GM23338 (cell line): ENCODE data around the gene ENOPH1. TPM values are rescaled to one million over a fixed set of nuclear protein-coding genes. Genes with fewer than 3 reads are reported as not detected.

ENCODE experiments used
- ATAC-seq: fragments of 200-7000 bp; cut with Tn5 transposase; 3 replicates; pipeline ENCODE4 v1.9.1; 2020
- DNase-seq: peaks from one replicate; pipeline ENCODE4 v3.0.0-alpha.2; 2015; ENCODE audit warnings: low spot score
- H2AFZ ChIP-seq: fragments of 200-600 bp; sonication (generic); 2 replicates; pipeline ENCODE4 v1.8.0; 2016; ENCODE audit warnings: antibody characterized with exemption, mild to moderate bottlenecking, moderate library complexity
- H3F3A ChIP-seq: fragments of 200-600 bp; sonication (generic); replicated peaks from 2 replicates; pipeline ENCODE4 v1.8.0; 2017; ENCODE audit warnings: antibody characterized with exemption, mixed run types, low read depth
- H3K27ac ChIP-seq: fragments of 200-600 bp; sonication (generic); 2 replicates; pipeline ENCODE4 v1.6.1; 2016; ENCODE audit warnings: low read depth
- H3K27me3 ChIP-seq: fragments of 200-600 bp; sonication (generic); 2 replicates; pipeline ENCODE4 v1.8.0; 2016; ENCODE audit warnings: mild to moderate bottlenecking, mixed run types, moderate library complexity; ENCODE audit not compliant: insufficient read depth
- H3K36me3 ChIP-seq: fragments of 200-600 bp; sonication (generic); 2 replicates; pipeline ENCODE4 v1.8.0; 2016; ENCODE audit warnings: mild to moderate bottlenecking; ENCODE audit not compliant: insufficient read depth
- H3K4me1 ChIP-seq: fragments of 200-600 bp; sonication (generic); 2 replicates; pipeline ENCODE4 v1.8.0; 2016; ENCODE audit warnings: mild to moderate bottlenecking, moderate library complexity; ENCODE audit not compliant: insufficient read depth
- H3K4me2 ChIP-seq: fragments of 200-600 bp; sonication (generic); 2 replicates; pipeline ENCODE4 v1.7.1; 2017; ENCODE audit warnings: mixed run types
- H3K4me3 ChIP-seq: fragments of 200-600 bp; sonication (generic); 2 replicates; pipeline ENCODE4 v1.6.1; 2016; ENCODE audit warnings: mixed run types
- H3K79me2 ChIP-seq: fragments of 200-600 bp; sonication (generic); replicated peaks from 2 replicates; pipeline ENCODE4 v1.8.0; 2017; ENCODE audit warnings: mild to moderate bottlenecking; ENCODE audit not compliant: insufficient read depth
- H3K9me2 ChIP-seq: fragments of 200-600 bp; sonication (generic); 2 replicates; pipeline ENCODE4 v1.8.0; 2017; ENCODE audit not compliant: insufficient read depth
- H4K20me1 ChIP-seq: fragments of 200-600 bp; sonication (generic); replicated peaks from 2 replicates; pipeline ENCODE4 v1.8.0; 2017; ENCODE audit warnings: mild to moderate bottlenecking; ENCODE audit not compliant: insufficient read depth
- H3K27ac Mint-ChIP-seq: 2 replicates; pipeline ENCODE4 v1.8.0; 2020; ENCODE audit warnings: inconsistent platforms, mild to moderate bottlenecking, moderate library complexity, mixed read lengths
- H3K27me3 Mint-ChIP-seq: 3 replicates; pipeline ENCODE4 v1.8.0; 2022; ENCODE audit warnings: low read depth, mild to moderate bottlenecking, moderate library complexity, mixed read lengths, inconsistent platforms; ENCODE audit not compliant: insufficient read depth, poor library complexity
- H3K36me3 Mint-ChIP-seq: 3 replicates; pipeline ENCODE4 v1.8.0; 2021; ENCODE audit warnings: low read depth, mild to moderate bottlenecking, inconsistent platforms, moderate library complexity, mixed read lengths
- H3K4me1 Mint-ChIP-seq: 3 replicates; pipeline ENCODE4 v1.8.0; 2020; ENCODE audit warnings: mild to moderate bottlenecking, inconsistent platforms, mixed read lengths
- H3K4me3 Mint-ChIP-seq: 3 replicates; pipeline ENCODE4 v1.8.0; 2021; ENCODE audit warnings: moderate library complexity, mild to moderate bottlenecking, inconsistent platforms, mixed read lengths
- H3K9me3 Mint-ChIP-seq: 3 replicates; pipeline ENCODE4 v1.8.0; 2020; ENCODE audit warnings: moderate library complexity, mild to moderate bottlenecking, inconsistent platforms, mixed read lengths
- EZH2 ChIP-seq: fragments of 200-600 bp; sonication (generic); IDR thresholded peaks from one replicate; pipeline ENCODE4 v1.8.0; 2017; ENCODE audit warnings: antibody characterized with exemption, mild to moderate bottlenecking, low read depth; ENCODE audit not compliant: unreplicated experiment
- EZH2phosphoT487 ChIP-seq: fragments of 200-600 bp; sonication (generic); IDR thresholded peaks from one replicate; pipeline ENCODE4 v1.8.1; 2018; ENCODE audit warnings: antibody characterized with exemption; ENCODE audit not compliant: unreplicated experiment
- JUNB ChIP-seq: IDR thresholded peaks from one replicate; pipeline ENCODE4 v1.6.1; 2016; ENCODE audit warnings: antibody characterized with exemption; ENCODE audit not compliant: unreplicated experiment
- NANOG ChIP-seq: IDR thresholded peaks from 2 replicates; pipeline ENCODE4 v1.6.1; 2016; ENCODE audit warnings: antibody characterized with exemption, borderline replicate concordance
- POLR2AphosphoS5 ChIP-seq: IDR thresholded peaks from 2 replicates; pipeline ENCODE4 v1.6.1; 2016; ENCODE audit warnings: antibody characterized with exemption, low read depth
- STAT1 ChIP-seq: IDR thresholded peaks from one replicate; pipeline ENCODE4 v1.6.1; 2016; ENCODE audit warnings: antibody characterized with exemption; ENCODE audit not compliant: unreplicated experiment
- ZNF114 ChIP-seq: fragments of 250-450 bp; sonication (Bioruptor Pico); IDR thresholded peaks from 2 replicates; pipeline ENCODE4 v1.5.0; 2020; ENCODE audit warnings: mild to moderate bottlenecking, moderate library complexity
- ZNF331 ChIP-seq: fragments of 250-450 bp; sonication (Bioruptor Pico); IDR thresholded peaks from 2 replicates; pipeline ENCODE4 v1.5.0; 2020; ENCODE audit warnings: low read depth, mild to moderate bottlenecking, moderate library complexity
- polyA plus RNA-seq: library from polyadenylated mRNA; unstranded; fragments of >200 nt; fragmentation: Nextera tagmentation; extraction: Ambion mirVana; gene quantifications from 2 replicates; pipeline ENCODE4 v1.2.1, GENCODE V29; 2016
- total RNA-seq: library from RNA; depleted of rRNA; stranded (reverse); fragments of >200 nt; shearing (Covaris generic); gene quantifications from 2 replicates; pipeline ENCODE4 v1.2.3, GENCODE V29; 2014
- TF ChIP-seq, protein P1 (sequence below): fragments of 250-450 bp; sonication (Bioruptor Pico); IDR thresholded peaks from 2 replicates; pipeline ENCODE4 v1.5.0; 2020; ENCODE audit warnings: mild to moderate bottlenecking, moderate library complexity
- TF ChIP-seq, protein P2 (sequence below): IDR thresholded peaks from one replicate; pipeline ENCODE4 v1.6.1; 2018; ENCODE audit warnings: antibody characterized with exemption; ENCODE audit not compliant: unreplicated experiment

Gene ENOPH1
- total and polyA plus RNA-seq, 2 experiments from 2014 or later: 105 to 146 TPM

DNA sequence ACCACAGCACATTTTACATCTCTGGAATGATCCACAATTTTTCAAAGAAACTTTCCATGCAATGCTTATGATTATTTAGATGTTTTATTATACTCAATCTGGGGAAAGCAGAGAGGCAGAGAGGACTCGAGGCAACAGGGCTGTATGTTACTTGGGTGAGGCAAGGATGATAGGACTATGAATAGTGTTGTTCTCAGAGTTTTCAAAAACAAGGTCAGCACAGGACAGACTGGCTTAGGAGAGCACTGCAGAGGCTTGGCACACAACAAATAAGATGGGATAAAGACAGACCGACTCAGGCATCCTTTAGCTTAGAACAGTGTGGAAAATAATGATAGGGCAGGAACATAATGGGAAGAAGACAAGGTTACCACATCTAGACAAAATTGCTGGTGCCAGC, 66.0 kb downstream of the ENOPH1 start (continued):
- TF ChIP-seq, protein P1, sequence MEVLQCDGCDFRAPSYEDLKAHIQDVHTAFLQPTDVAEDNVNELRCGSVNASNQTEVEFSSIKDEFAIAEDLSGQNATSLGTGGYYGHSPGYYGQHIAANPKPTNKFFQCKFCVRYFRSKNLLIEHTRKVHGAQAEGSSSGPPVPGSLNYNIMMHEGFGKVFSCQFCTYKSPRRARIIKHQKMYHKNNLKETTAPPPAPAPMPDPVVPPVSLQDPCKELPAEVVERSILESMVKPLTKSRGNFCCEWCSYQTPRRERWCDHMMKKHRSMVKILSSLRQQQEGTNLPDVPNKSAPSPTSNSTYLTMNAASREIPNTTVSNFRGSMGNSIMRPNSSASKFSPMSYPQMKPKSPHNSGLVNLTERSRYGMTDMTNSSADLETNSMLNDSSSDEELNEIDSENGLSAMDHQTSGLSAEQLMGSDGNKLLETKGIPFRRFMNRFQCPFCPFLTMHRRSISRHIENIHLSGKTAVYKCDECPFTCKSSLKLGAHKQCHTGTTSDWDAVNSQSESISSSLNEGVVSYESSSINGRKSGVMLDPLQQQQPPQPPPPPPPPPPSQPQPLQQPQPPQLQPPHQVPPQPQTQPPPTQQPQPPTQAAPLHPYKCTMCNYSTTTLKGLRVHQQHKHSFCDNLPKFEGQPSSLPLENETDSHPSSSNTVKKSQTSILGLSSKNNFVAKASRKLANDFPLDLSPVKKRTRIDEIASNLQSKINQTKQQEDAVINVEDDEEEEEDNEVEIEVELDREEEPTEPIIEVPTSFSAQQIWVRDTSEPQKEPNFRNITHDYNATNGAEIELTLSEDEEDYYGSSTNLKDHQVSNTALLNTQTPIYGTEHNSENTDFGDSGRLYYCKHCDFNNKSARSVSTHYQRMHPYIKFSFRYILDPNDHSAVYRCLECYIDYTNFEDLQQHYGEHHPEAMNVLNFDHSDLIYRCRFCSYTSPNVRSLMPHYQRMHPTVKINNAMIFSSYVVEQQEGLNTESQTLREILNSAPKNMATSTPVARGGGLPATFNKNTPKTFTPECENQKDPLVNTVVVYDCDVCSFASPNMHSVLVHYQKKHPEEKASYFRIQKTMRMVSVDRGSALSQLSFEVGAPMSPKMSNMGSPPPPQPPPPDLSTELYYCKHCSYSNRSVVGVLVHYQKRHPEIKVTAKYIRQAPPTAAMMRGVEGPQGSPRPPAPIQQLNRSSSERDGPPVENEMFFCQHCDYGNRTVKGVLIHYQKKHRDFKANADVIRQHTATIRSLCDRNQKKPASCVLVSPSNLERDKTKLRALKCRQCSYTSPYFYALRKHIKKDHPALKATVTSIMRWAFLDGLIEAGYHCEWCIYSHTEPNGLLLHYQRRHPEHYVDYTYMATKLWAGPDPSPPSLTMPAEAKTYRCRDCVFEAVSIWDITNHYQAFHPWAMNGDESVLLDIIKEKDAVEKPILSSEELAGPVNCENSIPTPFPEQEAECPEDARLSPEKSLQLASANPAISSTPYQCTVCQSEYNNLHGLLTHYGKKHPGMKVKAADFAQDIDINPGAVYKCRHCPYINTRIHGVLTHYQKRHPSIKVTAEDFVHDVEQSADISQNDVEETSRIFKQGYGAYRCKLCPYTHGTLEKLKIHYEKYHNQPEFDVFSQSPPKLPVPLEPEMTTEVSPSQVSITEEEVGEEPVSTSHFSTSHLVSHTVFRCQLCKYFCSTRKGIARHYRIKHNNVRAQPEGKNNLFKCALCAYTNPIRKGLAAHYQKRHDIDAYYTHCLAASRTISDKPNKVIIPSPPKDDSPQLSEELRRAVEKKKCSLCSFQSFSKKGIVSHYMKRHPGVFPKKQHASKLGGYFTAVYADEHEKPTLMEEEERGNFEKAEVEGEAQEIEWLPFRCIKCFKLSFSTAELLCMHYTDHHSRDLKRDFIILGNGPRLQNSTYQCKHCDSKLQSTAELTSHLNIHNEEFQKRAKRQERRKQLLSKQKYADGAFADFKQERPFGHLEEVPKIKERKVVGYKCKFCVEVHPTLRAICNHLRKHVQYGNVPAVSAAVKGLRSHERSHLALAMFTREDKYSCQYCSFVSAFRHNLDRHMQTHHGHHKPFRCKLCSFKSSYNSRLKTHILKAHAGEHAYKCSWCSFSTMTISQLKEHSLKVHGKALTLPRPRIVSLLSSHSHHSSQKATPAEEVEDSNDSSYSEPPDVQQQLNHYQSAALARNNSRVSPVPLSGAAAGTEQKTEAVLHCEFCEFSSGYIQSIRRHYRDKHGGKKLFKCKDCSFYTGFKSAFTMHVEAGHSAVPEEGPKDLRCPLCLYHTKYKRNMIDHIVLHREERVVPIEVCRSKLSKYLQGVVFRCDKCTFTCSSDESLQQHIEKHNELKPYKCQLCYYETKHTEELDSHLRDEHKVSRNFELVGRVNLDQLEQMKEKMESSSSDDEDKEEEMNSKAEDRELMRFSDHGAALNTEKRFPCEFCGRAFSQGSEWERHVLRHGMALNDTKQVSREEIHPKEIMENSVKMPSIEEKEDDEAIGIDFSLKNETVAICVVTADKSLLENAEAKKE: no peak
- TF ChIP-seq JUNB (no peak), EZH2phosphoT487 (no peak), ZNF114 (CRISPR knock-in tag) (no peak), POLR2AphosphoS5 (no peak), NANOG (no peak), STAT1 (no peak)

DNA sequence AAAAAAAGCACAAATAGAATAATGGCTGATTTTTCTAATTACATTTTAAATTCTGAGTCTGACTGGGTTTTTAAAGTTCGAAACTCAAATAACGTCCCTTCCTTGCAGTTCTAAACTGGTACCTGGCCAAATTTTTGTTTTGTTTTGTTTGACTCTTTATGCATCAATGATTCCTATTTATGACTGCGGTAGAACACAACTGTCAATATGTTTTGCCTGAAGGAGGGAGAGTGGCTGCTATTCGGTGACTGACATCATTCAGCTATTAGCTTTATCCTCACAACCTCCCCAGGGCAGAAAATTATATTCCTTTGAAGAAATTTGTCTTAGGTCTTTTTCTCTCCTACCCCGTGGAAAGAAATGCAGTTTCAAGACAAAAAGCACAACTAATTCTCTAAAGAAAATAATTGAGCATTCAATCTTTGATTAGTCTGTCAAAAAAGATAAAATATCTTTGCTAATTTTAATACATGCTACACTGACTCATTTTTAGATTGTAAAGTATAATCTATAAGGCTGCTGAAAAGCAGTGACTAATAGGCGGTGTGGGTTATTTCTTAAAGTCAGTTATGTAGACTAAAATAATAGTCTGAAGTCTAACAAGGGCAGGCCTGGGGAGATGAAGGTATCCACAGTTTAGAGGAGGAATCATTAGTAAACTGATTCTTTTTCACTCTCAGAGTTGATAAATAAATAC, 69.5 kb downstream of the ENOPH1 start:
- Histone ChIP-seq H3K27ac (no peak overlapping the region), H3K4me3 (no peak overlapping the region), H4K20me1 (no peaks in the 10 kb centered on the region), H3F3A (no peaks in the 10 kb centered on the region), H3K27me3 (no peaks in the 10 kb centered on the region), H3K4me2 (0 out of 2 replicates have a peak overlapping the region, but pooled peaks have one; percentile 42), H3K9me2 (no peaks in the 10 kb centered on the region), H2AFZ (no peak overlapping the region), H3K79me2 (no peaks in the 10 kb centered on the region), H3K36me3 (no peaks in the 10 kb centered on the region), H3K4me1 (peaks cover 17% of the 10 kb centered on the region)
- Mint-ChIP-seq H3K36me3 (no peaks in the 10 kb centered on the region), H3K4me3 (no peak overlapping the region), H3K27me3 (no peaks in the 10 kb centered on the region), H3K27ac (no peak overlapping the region), H3K4me1 (peaks cover 18% of the 10 kb centered on the region; the same call in 2 of the 3 replicates), H3K9me3 (no peaks in the 10 kb centered on the region; the same call in 2 of the 3 replicates)
- ATAC-seq (no peak), DNase-seq (no peak)
- TF ChIP-seq ZNF114 (CRISPR knock-in tag): no peak
- no peak for TF ChIP-seq EZH2
- no peak for TF ChIP-seq STAT1
- TF ChIP-seq, protein P2, sequence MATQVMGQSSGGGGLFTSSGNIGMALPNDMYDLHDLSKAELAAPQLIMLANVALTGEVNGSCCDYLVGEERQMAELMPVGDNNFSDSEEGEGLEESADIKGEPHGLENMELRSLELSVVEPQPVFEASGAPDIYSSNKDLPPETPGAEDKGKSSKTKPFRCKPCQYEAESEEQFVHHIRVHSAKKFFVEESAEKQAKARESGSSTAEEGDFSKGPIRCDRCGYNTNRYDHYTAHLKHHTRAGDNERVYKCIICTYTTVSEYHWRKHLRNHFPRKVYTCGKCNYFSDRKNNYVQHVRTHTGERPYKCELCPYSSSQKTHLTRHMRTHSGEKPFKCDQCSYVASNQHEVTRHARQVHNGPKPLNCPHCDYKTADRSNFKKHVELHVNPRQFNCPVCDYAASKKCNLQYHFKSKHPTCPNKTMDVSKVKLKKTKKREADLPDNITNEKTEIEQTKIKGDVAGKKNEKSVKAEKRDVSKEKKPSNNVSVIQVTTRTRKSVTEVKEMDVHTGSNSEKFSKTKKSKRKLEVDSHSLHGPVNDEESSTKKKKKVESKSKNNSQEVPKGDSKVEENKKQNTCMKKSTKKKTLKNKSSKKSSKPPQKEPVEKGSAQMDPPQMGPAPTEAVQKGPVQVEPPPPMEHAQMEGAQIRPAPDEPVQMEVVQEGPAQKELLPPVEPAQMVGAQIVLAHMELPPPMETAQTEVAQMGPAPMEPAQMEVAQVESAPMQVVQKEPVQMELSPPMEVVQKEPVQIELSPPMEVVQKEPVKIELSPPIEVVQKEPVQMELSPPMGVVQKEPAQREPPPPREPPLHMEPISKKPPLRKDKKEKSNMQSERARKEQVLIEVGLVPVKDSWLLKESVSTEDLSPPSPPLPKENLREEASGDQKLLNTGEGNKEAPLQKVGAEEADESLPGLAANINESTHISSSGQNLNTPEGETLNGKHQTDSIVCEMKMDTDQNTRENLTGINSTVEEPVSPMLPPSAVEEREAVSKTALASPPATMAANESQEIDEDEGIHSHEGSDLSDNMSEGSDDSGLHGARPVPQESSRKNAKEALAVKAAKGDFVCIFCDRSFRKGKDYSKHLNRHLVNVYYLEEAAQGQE: no peak
- no peak for TF ChIP-seq ZNF331 (CRISPR knock-in tag)
- no peak for TF ChIP-seq EZH2phosphoT487
- no peak for TF ChIP-seq NANOG
- TF ChIP-seq POLR2AphosphoS5: no peak
